NCI-H526 (cell line): ENCODE measurements around the gene MICAL2.

Source experiments
- DNase-seq, 2 experiments: peaks; one replicate each; lab custom pipeline; 2025; lab: John Stamatoyannopoulos, UW

MICAL2 gene

DNA sequence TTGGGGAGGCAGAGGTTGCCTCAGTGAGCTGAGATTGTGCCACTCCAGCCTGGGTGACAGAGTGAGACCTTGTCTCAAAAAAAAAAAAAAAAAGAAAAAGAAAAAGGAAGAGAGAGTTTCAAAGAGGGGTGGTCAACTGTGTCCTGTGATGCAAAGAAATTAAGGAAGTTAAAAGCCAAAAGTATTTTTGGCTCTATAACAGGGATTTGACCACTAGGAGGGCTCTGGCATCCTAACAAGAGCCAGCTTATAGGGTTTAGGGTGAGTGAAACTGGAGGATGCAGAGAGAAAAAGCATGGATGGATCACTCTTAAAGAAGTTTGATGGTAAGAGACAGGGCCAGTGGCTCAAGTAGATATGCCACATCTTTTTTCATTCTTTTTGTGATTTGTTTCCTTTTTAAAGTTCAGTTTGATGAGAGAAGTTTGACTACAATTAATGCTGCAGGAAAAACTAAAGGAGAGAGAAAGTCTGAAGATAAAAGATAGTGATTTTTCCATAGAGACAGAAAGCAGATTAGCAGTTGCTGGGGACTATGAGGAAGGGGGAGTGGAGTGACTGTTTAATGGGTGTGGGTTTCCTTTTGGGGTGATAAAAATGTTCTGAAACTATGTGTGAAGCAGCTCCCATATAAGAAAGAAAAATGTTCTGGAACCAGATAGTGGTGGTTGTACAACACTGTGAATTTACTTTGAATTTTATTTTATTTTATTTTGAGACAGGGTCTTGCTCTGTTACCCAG lies 11.1 kb upstream of the MICAL2 start:
- peak in 1 of 2 experiments; percentile 36 for DNase-seq

DNA sequence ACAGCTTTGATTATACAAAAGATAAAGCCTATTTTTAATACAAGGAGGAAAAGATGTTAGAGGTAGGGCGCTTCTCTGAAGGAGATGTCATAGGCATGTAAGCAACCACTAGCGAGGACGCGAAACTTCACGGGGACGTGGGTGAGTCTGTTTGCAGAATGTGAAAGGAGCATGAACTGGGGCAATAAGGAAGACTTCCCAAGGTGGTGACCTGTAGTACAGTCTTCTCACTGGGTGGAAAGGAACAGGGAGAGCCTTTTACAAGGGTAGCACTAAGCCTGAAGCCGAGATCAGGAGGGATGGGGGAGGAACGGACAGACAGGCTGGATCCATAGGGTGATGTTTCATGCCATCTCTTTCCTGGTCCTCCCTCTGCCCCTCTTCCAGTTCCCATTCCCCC lies 10.0 kb upstream of the MICAL2 start:
- DNase-seq, result no peak

DNA sequence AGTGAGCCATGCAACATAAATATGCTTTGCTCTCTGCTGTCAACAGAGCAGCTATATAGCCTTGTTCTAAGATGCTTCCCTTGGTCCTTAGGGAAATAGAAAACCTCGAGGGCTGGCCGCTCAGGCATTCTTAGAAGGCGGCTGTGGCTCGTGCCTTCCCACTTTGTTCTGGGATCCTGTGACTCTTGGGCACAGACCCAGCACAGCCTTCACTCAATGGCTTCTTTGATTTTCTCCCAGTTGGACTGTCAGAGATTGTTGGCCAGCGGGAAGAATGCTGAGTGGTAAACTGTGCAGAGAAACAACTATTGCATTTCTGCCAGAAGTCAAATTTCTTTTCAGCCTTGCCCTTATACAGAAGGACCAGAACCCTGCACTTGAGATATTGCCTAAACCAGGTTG lies 9.5 kb upstream of the MICAL2 start:
- DNase-seq, result no peak

DNA sequence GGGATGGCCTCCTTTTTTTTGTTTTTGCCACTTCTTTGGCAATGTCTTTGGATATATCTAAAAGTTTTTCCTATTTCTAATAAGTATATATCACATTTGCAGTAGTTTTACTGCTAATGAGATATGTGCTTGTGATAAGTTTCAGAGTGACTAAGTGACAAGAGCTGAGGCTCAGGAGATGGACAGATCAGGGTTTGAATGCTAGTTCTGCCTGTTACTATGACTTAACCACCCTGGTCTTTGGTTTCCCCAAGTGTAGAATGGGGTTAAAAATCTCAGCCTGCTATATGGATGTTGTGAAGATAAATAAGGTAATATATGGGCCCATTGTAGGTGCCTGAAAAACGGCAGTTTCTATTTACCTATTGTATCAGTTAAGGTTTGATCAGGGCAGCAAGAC lies 9.1 kb upstream of the MICAL2 start:
- DNase-seq, result no peak

DNA sequence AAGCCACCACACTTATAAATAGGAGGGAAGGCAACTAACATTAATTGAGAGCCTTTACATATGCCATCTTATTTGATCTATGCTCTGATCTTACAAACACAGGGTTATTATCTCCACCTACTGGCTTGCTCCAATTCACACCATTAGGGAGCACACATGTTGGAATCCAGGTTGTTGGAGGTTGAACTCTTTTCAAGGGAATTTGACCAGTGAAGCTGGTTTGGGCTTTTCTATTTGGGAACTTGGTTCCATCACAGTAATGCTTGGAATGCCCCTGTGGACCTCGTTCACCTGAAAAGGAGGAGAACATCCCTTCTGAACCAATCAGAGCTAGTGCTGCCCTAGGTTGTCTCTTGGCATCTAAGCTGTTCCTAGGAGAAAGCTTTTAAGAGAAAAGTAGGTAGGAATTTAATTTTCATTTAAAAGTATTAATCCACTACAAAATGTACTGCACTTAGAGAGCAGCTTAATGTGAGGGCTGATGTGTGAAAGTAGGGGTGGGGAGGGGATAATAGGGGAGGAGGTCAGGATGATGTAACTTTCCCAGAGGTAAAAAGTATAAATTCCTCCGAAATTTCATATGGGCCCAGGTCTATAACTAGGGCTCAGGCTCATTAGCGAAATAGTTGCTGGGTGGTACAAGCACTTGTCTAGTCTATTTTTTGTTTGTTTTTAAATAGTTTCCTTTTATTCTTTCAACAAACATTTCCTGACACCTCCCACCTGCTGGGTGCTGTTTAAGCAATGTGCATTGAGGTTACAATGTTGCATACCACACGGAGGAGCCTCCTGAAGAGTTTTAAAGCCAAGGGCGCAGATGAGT lies 7.6 kb upstream of the MICAL2 start:
- DNase-seq, result peak in 1 of 2 experiments; percentile 50

DNA sequence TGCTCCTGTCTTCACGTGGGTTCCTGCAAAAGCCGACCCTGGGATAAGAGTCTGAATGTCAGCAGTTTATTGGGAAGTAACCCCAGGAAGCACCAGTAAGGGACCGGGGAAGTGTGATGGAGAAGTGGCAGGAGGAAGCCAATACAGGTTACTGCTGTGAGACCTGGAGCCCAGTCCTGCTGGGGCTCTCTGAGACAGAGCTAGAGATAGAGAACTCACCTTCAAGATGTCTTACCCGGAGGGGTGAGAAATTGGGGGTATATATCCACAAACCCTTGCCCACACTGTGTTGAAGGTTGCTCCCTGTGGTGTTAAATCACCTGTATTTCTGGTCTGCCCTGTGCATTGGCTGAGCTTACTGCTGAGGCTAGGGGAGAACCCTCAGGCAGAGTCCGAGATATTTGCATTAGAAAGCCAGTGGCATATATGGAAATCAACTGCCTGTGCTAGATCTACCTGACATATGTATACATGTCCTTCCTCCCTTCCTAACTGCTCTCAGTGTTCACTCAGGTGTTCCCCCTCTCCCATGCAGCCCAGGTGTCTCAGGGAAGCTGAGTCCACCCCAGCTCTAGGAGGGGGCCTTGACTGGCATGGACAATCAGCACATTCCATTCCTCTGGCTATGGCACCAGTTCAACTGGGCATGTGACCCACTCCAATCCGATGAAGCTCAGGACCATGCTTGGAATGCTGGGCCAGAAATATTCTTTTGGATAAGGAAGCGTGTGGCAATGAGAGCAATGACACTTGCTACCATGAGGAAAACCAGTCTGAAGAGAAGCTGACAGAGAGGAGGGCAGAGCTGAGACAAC lies 6.8 kb upstream of the MICAL2 start:
- peak; percentile 94 to 96 for DNase-seq

DNA sequence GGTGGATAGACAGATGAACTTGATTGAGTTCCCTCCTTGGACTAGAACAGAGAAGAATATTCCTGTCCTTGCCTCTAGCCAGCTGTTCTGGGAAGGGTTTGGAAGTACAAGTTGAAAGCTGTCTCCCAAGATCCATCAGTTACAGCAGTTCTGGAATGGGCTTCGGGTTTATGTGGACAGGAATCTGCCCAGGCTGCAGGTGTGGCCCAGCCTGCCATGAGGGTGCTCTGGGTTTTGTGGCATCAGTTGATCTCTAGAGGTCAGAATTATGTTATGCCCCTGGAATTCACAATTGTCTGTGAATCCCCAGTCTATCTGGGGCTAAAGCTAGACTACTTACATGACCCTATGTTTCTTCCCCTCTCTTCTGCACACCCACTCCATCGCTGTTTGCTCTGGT lies 4.9 kb upstream of the MICAL2 start:
- DNase-seq, result no peak

DNA sequence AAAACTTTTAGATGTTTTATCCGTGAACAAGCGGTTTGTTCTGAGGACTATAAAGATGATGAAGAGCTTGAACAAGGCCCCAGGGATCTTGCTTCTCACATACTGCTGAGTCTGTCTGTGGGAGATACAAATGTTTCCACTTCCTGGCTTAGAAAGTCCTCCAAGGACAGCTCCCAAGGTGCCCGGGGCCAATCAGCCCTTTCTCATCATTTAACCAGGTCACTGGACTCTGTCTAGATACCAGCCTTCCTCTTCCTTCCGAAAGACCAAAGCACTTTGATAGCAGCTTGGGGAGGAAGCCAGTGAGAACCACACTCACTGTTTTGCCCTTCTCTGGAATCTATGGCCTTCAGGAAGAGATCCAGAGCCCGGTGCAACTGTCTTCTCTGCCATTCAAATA lies 4.3 kb upstream of the MICAL2 start:
- no peak for DNase-seq

DNA sequence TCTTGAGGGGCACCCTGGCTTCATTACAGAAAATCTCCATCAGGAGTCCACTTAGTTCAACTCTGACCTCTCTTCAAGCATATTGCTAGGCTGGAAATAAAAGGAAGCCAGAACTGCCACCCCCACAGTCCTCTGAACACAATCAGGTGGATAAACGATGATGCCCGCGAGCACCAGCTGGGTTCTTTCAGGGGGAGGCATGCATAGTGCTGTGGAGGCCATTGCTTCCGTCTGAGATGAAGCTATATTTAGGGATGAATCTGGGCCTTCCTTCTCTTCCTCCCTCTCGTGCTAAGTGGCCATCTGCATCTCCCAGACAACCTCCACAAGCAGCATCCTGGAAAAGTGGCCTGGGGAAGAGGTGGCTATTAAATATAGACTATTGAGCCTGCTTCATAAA lies 3.9 kb upstream of the MICAL2 start:
- DNase-seq, result no peak

DNA sequence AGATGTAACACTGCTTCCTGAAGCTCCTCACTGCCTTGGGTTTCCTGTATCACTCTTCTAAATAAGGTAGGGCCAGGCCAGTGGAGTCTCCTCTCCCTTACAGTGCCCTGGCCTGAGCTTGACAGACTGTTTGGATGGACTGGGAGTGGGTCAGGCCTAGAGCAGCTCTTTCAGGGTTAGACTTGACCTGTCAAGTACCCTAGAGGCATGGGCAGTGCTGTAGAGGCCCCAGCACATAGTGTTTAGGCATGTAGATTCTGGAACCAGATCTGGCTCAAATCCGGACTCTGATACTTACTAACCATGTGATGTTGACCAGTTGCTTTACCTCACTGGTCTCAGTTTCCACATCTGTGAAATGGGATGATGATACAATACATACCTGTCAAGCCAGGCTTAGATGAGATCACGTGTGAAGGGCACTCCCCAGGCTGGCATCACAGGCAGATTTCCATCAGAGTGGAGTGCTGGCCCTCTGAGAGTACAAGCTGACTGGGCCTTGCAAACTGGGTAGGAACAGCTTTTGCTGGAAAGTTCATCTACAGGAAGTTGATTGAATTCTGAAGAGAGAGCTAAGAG lies 1.4 kb upstream of the MICAL2 start:
- DNase-seq, result no peak

DNA sequence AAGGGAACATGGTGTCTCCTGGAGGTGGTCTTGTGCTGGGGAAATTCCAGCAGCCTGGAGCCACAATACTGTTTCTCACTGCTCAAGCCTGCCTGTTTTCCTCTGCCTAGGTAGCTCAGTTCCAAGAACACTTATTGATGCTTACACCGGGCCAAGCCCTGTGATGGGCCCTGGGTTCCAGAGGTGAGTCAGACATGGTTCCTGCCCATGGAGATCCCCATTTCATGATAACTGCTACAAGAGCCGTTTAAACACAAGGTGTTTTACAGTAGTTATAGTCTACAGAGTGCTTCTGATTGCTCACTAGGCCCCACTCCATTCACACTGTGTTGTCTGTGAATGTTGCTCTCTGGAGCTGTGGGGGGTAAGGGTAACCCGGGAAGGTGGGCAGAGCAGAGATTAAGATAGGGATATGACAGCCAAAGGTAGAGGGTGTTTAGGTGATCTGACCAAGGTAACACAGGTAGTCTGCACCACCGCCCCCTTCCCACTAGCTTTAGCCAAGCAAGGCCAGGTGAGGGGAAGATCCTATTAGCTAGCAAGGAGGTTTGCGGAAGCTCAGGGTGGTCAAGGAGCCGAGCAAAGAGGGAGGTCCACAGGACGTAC lies 696 bp upstream of the MICAL2 start:
- DNase-seq, result no peak

DNA sequence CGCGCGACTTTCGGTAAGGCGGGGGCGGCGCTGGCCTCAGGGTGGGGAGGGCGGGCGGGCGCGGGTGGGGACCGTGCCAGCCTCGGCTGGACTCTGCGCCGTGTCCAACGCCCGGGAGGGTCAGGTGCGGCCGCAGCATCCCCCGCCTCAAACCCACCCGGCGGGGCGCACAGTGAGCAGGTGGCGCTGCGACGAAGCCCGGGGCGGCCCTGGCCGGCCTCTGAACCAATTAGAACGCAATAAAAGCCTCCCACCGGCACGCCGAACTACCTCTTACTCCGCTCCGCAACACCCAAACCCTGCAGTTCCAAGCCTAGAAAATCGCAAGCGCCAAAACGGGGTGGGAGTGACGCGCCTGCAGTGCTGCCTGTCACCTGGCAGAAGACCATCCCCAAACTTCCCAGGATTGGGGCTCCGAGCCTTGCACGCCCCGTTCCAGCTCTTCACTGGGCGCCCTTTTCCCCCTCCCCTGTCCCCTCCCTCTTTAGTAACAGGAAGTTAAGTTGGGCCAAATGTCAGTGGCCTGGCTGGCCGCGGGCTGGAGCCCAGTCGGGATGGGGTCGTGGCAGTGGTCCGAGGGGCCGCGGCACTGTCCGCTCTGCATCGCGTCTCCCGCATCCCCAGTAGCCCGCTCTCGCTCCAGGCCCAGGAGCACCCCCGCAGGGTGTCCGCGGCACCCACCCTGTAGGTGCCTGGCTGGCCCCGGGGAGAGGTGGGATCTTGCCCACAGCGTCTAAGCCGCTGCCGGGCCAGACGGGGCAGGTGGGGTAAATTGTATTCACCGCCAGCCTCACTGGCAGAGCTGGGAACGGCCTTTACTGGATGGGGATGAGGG lies 541 bp downstream of the MICAL2 start:
- peak in 1 of 2 experiments; percentile 66 for DNase-seq

DNA sequence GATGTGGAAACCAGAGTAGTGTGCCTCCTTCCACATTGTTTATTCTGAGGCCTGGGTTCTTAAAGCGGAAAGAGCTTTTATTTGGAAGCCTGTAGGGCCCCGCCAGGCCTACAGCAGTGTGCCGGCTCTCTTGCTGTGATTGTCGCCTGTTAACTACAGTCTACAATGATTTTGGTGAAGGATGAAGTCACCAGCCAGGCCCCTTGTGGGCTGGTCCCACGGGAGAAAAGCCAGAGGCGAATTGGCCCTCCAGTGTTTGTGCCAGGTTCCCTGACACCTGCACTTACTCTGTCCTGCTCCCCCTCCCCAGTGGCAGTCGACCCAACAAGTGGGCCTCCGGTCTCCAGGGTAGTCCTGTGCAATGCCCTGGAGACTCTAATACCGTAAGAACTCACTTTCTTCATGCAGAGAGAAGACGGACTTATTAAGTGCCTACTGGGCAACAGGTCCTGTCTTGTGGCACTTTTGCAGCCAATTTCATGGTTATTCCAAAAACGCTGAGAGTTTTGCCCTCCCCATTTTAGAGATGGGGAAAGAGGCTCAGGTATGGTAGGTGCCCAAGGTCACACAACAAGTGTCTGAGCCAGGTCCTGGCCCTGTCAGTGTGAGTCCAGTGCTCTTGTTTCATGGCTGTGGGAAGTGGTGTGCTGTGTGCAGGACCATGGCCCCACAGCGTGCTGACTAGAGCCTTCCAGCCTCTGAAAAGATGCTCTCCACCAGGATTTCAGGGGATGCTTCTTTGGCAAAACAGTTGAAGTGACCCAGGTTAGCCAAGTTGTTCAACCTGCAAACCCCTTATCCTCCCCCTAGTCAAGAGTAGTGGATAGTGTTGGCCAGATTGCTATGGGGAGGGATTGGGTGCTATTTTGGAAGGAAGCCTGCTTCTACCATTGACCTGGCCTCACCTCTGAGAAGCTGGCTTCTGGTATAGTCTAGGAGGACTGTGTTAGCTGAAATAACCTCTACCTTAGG lies 1.4 kb downstream of the MICAL2 start:
- no peak for DNase-seq

DNA sequence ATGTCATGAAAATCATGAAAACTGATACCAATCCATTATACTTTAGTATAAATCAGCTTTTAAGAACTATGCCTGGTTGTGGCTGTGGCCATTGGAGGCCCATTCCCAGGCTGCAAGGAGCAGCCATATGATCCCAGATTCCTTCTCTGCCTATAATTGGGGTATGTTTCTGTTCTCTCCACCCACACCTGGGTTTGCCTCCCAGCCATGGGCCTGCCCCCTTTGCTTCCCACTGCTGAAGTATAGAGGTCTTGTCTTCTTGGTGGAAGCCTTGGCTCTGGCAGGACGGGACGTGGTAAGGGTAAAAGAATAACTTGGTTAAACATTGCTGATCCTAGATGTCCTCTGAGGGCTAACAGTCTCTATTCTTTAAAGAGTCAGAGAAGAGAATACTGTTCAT lies 2.4 kb downstream of the MICAL2 start:
- no peak for DNase-seq

DNA sequence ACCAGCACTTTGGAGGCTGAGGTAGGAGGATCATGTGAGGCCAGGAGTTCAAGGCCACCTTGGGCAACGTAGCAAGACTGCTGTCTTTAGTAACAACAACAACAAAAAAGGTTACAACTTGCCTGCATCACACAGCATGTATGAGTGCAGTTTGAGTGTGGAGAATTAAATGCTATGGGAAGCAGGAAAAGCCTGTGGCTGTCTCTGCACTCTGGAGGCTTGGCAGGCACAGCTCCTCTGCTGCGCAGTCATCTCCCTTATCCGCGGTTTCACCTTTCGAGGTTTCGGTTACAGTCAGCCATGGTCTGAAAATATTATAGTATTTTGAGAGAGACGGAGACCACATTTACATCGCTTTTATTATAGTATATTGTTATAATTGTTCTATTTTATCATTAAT lies 2.9 kb downstream of the MICAL2 start:
- no peak for DNase-seq

DNA sequence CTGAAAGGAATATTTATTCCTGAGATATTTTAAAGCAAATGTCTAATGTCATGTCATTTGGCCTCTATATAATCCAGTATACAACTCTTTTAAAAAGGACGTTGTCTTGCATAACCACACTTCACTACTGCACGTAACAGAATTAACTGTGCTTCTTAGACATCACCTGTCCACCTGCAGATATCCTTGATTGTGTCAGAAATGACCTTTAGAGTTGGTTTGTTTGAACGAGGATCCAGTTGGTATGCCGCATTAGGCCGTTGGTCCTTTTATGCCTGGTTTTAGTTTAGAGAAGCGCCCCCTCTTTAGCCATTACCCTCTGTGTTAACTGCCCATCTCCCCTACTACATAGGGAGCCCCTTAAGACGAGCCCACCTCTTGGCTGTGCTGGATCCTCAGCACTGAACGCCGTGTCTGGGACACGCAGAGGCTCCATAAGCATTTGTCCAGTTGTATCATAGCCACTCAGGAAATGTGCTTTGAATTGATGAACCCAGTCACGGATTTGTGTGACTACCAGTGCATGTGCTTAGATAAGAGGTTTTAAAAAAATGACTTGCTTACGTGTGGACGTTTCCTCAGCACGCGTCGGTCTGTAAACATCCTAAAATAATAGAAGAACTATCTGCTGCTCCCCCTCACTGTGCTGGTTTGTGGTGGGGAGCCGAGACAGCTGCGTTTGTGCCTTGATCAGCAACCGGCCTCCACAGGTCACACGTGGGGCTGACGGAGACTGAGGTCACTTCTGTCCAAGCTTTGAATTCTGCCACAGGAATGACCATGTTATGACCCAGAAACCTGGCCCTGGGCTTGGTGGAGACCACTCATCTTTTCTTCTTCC lies 4.0 kb downstream of the MICAL2 start:
- no peak for DNase-seq

DNA sequence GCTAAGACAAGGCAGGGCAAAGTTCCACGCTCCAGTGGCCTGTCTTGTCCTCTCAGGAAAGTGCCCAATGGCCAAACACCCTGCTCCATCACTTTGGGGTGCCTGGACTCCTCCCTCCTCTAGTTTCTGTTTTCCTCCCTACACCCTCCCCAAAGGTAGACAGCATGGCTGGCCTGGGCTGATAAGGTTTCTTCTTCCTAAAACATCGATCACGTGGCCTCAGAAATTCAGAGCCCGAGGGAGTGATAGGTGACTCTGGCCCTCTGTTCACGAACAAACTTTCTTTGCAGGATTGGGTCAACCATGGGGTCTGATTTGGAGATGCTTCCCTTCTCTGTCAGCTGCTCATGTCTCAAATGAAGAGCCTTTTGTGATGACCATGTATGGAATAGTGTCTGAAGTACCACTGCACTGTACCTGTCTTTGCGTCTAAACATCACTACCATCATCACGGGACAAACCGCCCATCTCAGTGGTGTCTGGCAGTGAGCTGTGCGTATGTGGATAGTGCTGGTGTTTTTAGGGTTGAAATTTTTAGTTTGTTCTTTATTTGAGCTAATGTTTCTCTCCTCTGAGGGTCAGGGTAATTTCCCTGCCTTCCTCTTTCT lies 6.1 kb downstream of the MICAL2 start:
- no peak for DNase-seq

DNA sequence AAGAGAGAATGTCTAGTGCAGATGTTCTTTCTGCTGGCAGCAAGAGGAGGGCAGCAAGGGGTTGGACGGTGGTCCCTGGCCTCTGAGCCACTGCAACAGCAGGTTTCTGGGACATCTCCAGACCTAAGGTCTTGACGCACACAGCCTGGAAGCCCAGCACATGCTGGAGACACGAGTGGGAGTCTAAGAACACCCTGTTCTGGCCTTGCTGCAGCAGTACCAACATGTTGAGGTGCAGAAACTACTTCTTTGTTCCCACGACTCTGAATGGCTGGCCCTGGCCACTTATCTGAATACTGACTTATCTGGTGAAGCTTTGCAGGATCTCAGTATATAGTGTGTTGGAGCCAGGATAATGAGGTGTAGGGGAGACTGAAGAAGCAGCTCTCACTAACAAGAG lies 6.8 kb downstream of the MICAL2 start:
- DNase-seq, result no peak
